Nephron progenitor cell (in vitro differentiated cells): Measurements from ENCODE around the gene PMPCA.
A peak's percentile ranks its signal among the peaks of the same experiment; 100 is the strongest.

Experiments
- DNase-seq: peaks from one replicate; pipeline ENCODE4 v3.0.0; 2021
- H3K27ac Mint-ChIP-seq: 2 replicates; pipeline ENCODE4 v1.8.0; 2021; ENCODE audit warnings: mild to moderate bottlenecking, moderate library complexity, mixed read lengths
- H3K27me3 Mint-ChIP-seq: 2 replicates; pipeline ENCODE4 v1.8.0; 2021; ENCODE audit warnings: mild to moderate bottlenecking, low read depth, mixed read lengths; ENCODE audit not compliant: poor library complexity
- H3K36me3 Mint-ChIP-seq: 2 replicates; pipeline ENCODE4 v1.8.0; 2021; ENCODE audit warnings: low read depth, mixed read lengths
- H3K4me1 Mint-ChIP-seq: 2 replicates; pipeline ENCODE4 v1.8.0; 2021; ENCODE audit warnings: mixed read lengths
- H3K4me3 Mint-ChIP-seq: 2 replicates; pipeline ENCODE4 v1.8.0; 2021; ENCODE audit warnings: mild to moderate bottlenecking, moderate library complexity, mixed read lengths
- H3K9me3 Mint-ChIP-seq: 2 replicates; pipeline ENCODE4 v1.8.0; 2021; ENCODE audit warnings: mild to moderate bottlenecking, moderate library complexity, mixed read lengths
- TF ChIP-seq, protein P1 (sequence below): fragments of 200-600 bp; sonication (generic); IDR thresholded peaks from 2 replicates; pipeline ENCODE4 v1.5.0; 2021; ENCODE audit warnings: antibody characterized with exemption

The PMPCA gene

DNA sequence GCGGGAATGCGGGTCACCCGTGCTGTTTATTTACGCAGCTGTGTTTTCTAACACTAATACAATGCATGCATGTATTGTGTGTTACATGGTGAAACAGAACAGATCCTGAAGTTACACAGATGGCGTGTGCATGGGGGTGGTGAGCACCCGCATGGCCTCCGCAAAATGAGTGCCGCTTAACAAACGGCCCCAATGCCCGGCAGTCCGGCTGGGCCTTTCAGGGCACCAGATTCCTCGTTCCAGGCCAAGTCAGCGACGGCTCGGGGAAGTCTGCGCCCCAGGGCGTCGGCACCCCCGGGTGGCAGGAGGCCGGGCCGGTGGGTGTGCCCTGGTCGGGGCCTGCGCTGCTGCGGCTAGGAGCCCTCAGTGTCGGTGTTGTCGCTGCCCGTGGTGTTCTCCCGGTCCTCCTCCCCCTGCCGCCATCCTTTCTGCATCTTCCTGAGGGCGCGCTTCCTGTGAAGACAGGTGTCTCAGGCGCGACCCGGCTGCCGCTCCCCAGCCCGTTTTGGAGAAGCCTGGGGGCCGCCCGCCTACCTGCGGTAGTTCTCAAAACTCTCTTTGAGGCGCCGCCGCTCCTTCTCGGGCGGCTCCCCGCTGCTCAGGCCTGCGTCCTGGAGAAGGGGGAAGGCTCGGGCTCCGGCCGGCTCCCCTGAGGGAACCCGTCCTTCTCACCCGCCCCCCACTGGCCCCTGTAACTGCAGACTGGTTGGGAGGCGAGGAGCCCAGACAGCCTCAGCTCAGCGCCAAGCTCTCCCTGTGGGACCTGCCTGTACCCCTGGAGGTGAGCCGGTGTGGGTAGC lies 46.3 kb upstream of the PMPCA start:
- TF ChIP-seq, protein P1, sequence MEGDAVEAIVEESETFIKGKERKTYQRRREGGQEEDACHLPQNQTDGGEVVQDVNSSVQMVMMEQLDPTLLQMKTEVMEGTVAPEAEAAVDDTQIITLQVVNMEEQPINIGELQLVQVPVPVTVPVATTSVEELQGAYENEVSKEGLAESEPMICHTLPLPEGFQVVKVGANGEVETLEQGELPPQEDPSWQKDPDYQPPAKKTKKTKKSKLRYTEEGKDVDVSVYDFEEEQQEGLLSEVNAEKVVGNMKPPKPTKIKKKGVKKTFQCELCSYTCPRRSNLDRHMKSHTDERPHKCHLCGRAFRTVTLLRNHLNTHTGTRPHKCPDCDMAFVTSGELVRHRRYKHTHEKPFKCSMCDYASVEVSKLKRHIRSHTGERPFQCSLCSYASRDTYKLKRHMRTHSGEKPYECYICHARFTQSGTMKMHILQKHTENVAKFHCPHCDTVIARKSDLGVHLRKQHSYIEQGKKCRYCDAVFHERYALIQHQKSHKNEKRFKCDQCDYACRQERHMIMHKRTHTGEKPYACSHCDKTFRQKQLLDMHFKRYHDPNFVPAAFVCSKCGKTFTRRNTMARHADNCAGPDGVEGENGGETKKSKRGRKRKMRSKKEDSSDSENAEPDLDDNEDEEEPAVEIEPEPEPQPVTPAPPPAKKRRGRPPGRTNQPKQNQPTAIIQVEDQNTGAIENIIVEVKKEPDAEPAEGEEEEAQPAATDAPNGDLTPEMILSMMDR: peak; percentile 38
- DNase-seq: no peak
- no peaks in the 10 kb centered on the region for H3K36me3 Mint-ChIP-seq
- no peak overlapping the region for H3K4me3 Mint-ChIP-seq
- no peaks in the 10 kb centered on the region for H3K9me3 Mint-ChIP-seq
- no peak overlapping the region for H3K27ac Mint-ChIP-seq
- peaks cover 19% of the 10 kb centered on the region for H3K4me1 Mint-ChIP-seq
- H3K27me3 Mint-ChIP-seq: no peaks in the 10 kb centered on the region

- no peak overlapping the region for H3K4me3 Mint-ChIP-seq
- H3K36me3 Mint-ChIP-seq: no peaks in the 10 kb centered on the region
- TF ChIP-seq, protein P1: no peak
- peaks cover 19% of the 10 kb centered on the region for H3K4me1 Mint-ChIP-seq
- no peak for DNase-seq
- H3K27ac Mint-ChIP-seq: no peak overlapping the region
- no peaks in the 10 kb centered on the region for H3K9me3 Mint-ChIP-seq
- H3K27me3 Mint-ChIP-seq: no peaks in the 10 kb centered on the region
These were observed 45.3 kb upstream of the PMPCA start for GRCh38 chr9:136364942-136365774.

- no peak for DNase-seq
These were observed 44.7 kb upstream of the PMPCA start for GRCh38 chr9:136365775-136366222.

GRCh38 chr9:136366826-136367225 lies 43.6 kb upstream of the PMPCA start:
- H3K27me3 Mint-ChIP-seq: no peaks in the 10 kb centered on the region
- H3K36me3 Mint-ChIP-seq: no peaks in the 10 kb centered on the region
- peaks cover 14% of the 10 kb centered on the region for H3K4me1 Mint-ChIP-seq
- no peak overlapping the region for H3K4me3 Mint-ChIP-seq
- DNase-seq: no peak
- TF ChIP-seq, protein P1: no peak
- H3K9me3 Mint-ChIP-seq: no peaks in the 10 kb centered on the region
- H3K27ac Mint-ChIP-seq: no peak overlapping the region

More at GRCh38 chr9:136365775-136366222, 44.7 kb upstream of the PMPCA start:
- no peaks in the 10 kb centered on the region for H3K36me3 Mint-ChIP-seq
- peaks cover 17% of the 10 kb centered on the region for H3K4me1 Mint-ChIP-seq
- TF ChIP-seq, protein P1: no peak
- no peaks in the 10 kb centered on the region for H3K27me3 Mint-ChIP-seq
- H3K27ac Mint-ChIP-seq: no peak overlapping the region
- no peak overlapping the region for H3K4me3 Mint-ChIP-seq
- H3K9me3 Mint-ChIP-seq: no peaks in the 10 kb centered on the region

DNA sequence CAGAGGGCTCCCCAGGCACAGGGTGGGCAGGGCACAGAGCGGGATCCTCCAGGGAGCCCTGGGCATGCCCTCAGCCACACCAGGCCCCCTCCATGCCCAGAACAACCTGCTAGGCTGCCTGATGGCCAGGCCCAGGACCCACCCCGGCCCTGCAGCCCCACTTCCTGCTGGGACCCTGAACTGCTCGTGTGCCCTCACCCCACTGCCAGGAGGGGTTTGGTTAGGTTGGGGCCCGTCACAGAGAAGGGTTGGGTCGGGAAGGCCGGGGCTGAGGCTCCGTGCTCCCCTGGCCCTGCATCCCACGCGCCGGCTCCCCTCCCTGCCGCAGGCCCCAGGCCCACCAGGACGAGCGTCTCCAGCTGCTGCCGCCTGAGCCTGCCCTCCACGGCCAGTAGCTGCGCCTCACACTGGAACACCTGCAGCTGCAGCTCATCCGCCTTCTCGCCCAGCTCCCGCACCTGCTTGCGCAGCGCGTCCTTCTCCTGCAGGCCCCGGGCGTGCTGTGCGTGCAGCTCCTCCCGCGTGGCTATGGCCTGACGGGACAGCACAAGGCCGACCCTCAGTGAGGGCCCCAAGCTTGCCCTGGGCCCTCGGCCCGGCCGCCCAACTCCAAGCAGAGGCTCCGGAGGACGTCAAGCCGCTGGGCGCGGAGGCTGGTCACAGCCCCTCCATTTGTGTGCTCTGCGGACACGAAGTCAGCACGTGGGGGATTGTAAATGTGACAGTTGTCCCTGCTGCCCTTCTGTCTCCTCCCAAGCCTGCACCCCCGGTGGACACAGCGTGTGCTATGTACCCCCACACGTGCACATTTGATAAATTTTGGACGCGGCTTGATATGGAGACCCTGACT lies 42.9 kb upstream of the PMPCA start:
- H3K27ac Mint-ChIP-seq: no peak overlapping the region
- no peaks in the 10 kb centered on the region for H3K36me3 Mint-ChIP-seq
- H3K27me3 Mint-ChIP-seq: no peaks in the 10 kb centered on the region
- no peak for DNase-seq
- H3K4me3 Mint-ChIP-seq: no peak overlapping the region
- H3K4me1 Mint-ChIP-seq: peaks cover 17% of the 10 kb centered on the region
- no peaks in the 10 kb centered on the region for H3K9me3 Mint-ChIP-seq
- TF ChIP-seq, protein P1: no peak
